Mononuclear cell (primary cell): ENCODE measurements around the gene N4BP2. TPM values are rescaled to one million over a fixed set of nuclear protein-coding genes. Genes with fewer than 3 reads are reported as not detected.
A peak's percentile ranks its signal among the peaks of the same experiment; 100 is the strongest.

Experiments used
- H3K27me3 ChIP-seq: 2 replicates; pipeline ENCODE4 v1.6.0; 2011; ENCODE audit warnings: low read length, control low read depth; ENCODE audit not compliant: insufficient read depth
- H3K4me1 ChIP-seq: 2 replicates; pipeline ENCODE4 v1.5.1; 2011; ENCODE audit warnings: mild to moderate bottlenecking, low read length, control low read depth; ENCODE audit not compliant: insufficient read depth
- H3K4me3 ChIP-seq: 2 replicates; pipeline ENCODE4 v1.5.1; 2011; ENCODE audit warnings: mild to moderate bottlenecking, low read length, moderate library complexity
- H3K9me3 ChIP-seq: 2 replicates; pipeline ENCODE4 v1.5.1; 2011; ENCODE audit warnings: low read depth, mild to moderate bottlenecking, control low read depth, low read length
- total RNA-seq: library from RNA; depleted of rRNA; stranded (reverse); fragments of >200 nt; gene quantifications from one replicate; pipeline ENCODE4 v1.2.3, GENCODE V29; 2012

N4BP2 gene
- total RNA-seq, 1 donor = 36.2 TPM

- Histone ChIP-seq H3K9me3 (no peaks in the 10 kb centered on the region), H3K4me1 (peaks cover 27% of the 10 kb centered on the region), H3K27me3 (no peaks in the 10 kb centered on the region), H3K4me3 (no peak overlapping the region)
Measured at GRCh38 chr4:40187386-40187906, 130.8 kb downstream of the N4BP2 start.

- no peaks in the 10 kb centered on the region for H3K9me3 ChIP-seq
- H3K4me3 ChIP-seq = no peak overlapping the region
- H3K4me1 ChIP-seq = peaks cover 40% of the 10 kb centered on the region
- H3K27me3 ChIP-seq = no peaks in the 10 kb centered on the region
Measured at GRCh38 chr4:40190019-40190418, 133.4 kb downstream of the N4BP2 start.

- Histone ChIP-seq H3K4me3 (no peak overlapping the region), H3K4me1 (peaks cover 45% of the 10 kb centered on the region), H3K27me3 (no peaks in the 10 kb centered on the region), H3K9me3 (no peaks in the 10 kb centered on the region)
Measured at GRCh38 chr4:40190465-40190864, 133.8 kb downstream of the N4BP2 start.

GRCh38 chr4:40190880-40191815 is 134.5 kb downstream of the N4BP2 start:
- H3K4me3 ChIP-seq = no peak overlapping the region
- H3K9me3 ChIP-seq = no peaks in the 10 kb centered on the region
- H3K4me1 ChIP-seq = peaks cover 52% of the 10 kb centered on the region
- H3K27me3 ChIP-seq = no peaks in the 10 kb centered on the region

- no peaks in the 10 kb centered on the region for H3K27me3 ChIP-seq
- no peaks in the 10 kb centered on the region for H3K9me3 ChIP-seq
- peaks cover 64% of the 10 kb centered on the region for H3K4me1 ChIP-seq
- no peak overlapping the region for H3K4me3 ChIP-seq
Measured at GRCh38 chr4:40192114-40193015, 135.7 kb downstream of the N4BP2 start.

DNA sequence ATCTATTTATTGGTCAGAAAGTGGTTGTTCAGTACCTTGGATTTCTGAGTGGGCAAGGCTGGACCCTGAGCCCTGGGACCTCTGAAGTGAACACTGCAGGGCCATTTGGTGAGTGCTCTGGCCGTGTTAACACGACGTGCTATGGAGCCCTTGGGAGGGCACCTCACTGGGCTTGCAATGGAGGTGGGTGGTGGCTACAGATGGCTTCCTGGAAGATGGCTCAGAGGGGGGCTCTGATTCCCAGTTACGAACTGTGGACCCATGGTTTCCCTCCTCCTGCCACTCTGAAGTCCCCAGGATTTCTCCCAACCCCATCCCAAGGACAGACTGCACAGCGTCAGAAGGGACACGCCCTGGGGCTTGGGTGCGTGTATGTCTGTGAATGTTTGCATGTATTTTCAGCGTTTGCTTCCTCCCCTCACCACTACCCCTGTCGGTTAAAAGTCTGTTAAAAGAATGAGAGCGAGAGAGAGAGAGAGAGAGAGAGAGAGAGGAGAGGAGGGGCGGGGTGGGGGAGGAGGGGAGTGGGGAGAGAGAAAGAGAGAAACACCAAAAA is 136.4 kb downstream of the N4BP2 start:
- Histone ChIP-seq H3K4me3 (peak overlapping the region; percentile 17), H3K9me3 (no peaks in the 10 kb centered on the region), H3K27me3 (no peaks in the 10 kb centered on the region), H3K4me1 (peaks cover 69% of the 10 kb centered on the region)

- Histone ChIP-seq H3K4me1 (peaks cover 72% of the 10 kb centered on the region), H3K27me3 (no peaks in the 10 kb centered on the region), H3K4me3 (peak overlapping the region; percentile 19), H3K9me3 (no peaks in the 10 kb centered on the region)
Measured at GRCh38 chr4:40193578-40193977, 136.9 kb downstream of the N4BP2 start.

- H3K27me3 ChIP-seq = no peaks in the 10 kb centered on the region
- peak overlapping the region; percentile 25 for H3K4me3 ChIP-seq
- H3K4me1 ChIP-seq = peaks cover 81% of the 10 kb centered on the region
- H3K9me3 ChIP-seq = no peaks in the 10 kb centered on the region
Measured at GRCh38 chr4:40194602-40195161, 138.0 kb downstream of the N4BP2 start.

DNA sequence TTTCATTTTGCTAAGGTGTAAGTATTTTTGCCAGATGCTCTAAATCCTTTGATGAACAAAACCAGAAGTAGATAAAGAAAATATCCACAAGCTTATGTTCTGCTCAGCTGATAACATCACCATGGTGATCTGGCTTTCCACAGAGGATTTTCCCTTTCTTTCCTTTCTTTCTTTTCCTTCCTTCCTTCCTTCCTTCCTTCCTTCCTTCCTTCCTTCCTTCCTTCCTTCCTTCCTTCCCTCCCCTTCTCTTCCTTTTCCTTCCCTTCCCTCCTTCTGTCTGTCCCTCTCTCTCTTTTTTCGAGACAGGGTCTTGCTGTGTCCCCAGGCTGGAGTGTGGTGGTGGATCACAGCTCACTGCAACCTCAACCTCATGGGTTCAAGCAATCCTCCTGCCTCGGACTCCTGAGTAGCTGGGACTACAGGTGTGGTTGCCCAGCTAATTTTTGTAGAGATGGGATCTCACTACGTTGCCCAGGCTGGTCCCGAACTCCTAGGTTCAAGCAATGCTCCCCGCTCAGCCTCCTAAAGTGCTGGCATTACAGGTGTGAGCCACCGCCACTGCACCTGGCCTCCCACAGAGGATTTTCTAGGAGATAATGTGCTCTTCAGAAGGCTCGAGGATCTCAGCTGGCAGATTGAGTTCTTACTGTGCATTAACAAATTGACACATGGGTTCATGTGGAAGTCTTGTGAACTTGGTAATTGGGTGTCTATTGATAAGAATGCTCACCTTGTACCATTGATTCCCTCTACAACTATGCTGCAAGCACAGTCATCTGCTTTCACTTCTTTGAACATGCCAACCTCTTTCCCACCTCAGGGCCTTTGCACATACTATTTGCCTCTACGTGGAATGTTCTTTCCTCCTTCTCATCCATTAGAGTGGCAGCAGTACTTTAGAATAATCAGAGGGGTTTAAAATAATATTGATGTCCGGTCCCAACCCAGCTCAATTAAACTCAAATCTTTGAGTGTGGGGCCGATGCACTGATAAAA is 138.8 kb downstream of the N4BP2 start:
- peak overlapping the region; percentile 91 for H3K4me3 ChIP-seq
- peaks cover 87% of the 10 kb centered on the region for H3K4me1 ChIP-seq
- H3K9me3 ChIP-seq = no peaks in the 10 kb centered on the region
- no peaks in the 10 kb centered on the region for H3K27me3 ChIP-seq

DNA sequence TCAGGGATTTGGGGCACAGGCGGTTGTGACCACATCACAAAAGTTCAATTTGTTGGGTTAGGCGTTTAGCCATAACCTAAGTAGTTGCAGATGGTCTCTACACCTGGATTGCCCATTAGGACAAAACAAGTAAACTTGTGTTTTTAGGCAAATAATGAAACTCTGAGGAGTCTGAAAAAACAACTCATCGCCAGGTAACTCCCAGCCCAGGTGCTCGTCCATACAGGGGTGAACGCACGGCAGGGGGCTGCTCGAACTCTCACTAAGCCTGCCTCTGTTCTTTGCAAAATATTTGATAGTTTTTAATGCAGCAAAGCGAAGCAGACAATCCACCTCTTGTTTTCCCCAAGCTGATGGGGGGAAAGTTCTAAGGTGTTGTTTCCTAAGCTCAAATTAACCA is 139.6 kb downstream of the N4BP2 start:
- no peaks in the 10 kb centered on the region for H3K9me3 ChIP-seq
- no peaks in the 10 kb centered on the region for H3K27me3 ChIP-seq
- peak overlapping the region; percentile 91 for H3K4me3 ChIP-seq
- peaks cover 88% of the 10 kb centered on the region for H3K4me1 ChIP-seq

GRCh38 chr4:40196724-40197281 is 140.2 kb downstream of the N4BP2 start, which contains the start of gene RHOH:
RHOH (plus strand) TSS chr4:40197031; CDS start chr4:40243387, 46,356 bp downstream.
- H3K27me3 ChIP-seq = no peaks in the 10 kb centered on the region
- peak within 1 kb of the TSS; percentile 91 for H3K4me3 ChIP-seq
- peaks cover 90% of the 10 kb centered on the region for H3K4me1 ChIP-seq
- no peaks in the 10 kb centered on the region for H3K9me3 ChIP-seq

- Histone ChIP-seq H3K4me1 (peaks cover 93% of the 10 kb centered on the region), H3K4me3 (peak overlapping the region; percentile 91), H3K27me3 (no peaks in the 10 kb centered on the region), H3K9me3 (no peaks in the 10 kb centered on the region)
Measured at GRCh38 chr4:40197879-40198689, 141.4 kb downstream of the N4BP2 start.
